Measurements from ENCODE around the gene PRKX. TPM values are rescaled to one million over a fixed set of nuclear protein-coding genes. Genes with fewer than 3 reads are reported as not detected.
"Not testable (repeated sequence)": the region's sequence is repeated elsewhere in the genome, so short reads cannot be mapped to it uniquely, and the experiment has no call there.

Gene PRKX
- total RNA-seq, 1 donor from 2014 or later: 27.3 TPM

- intact Hi-C loops (cut with DNase I): no loop called here
- ATAC-seq (no peak), DNase-seq (no peak)
These were observed 62.2 kb downstream of the PRKX start for GRCh38 chrX:3651277-3651676.

GRCh38 chrX:3648084-3648483, 65.4 kb downstream of the PRKX start:
- Histone ChIP-seq H3K27me3 (ENCODE audit: low read depth) (no peaks in the 10 kb centered on the region), H3K9me3 (no peaks in the 10 kb centered on the region), H3K4me3 (no peak overlapping the region), H3K27ac (no peak overlapping the region), H3K4me1 (no peaks in the 10 kb centered on the region), H3K36me3 (peaks cover 7% of the 10 kb centered on the region)
- DNase-seq (no peak), ATAC-seq (no peak)
- intact Hi-C loops (cut with DNase I): no loop called here
- TF ChIP-seq CTCF (IDR thresholded peaks at IDR 0.05): no peak

More at GRCh38 chrX:3651277-3651676, 62.2 kb downstream of the PRKX start:
- H3K27me3 ChIP-seq (ENCODE audit: low read depth): no peaks in the 10 kb centered on the region
- peaks cover 9% of the 10 kb centered on the region for H3K36me3 ChIP-seq
- no peak overlapping the region for H3K4me3 ChIP-seq
- TF ChIP-seq CTCF (IDR thresholded peaks at IDR 0.05): peak; percentile 47
- no peaks in the 10 kb centered on the region for H3K9me3 ChIP-seq
- no peak overlapping the region for H3K27ac ChIP-seq
- H3K4me1 ChIP-seq: no peaks in the 10 kb centered on the region

- DNase-seq; H3K4me3 ChIP-seq; intact Hi-C loops (cut with DNase I); H3K27me3 ChIP-seq (ENCODE audit: low read depth); ATAC-seq; H3K4me1 ChIP-seq; H3K36me3 ChIP-seq; H3K9me3 ChIP-seq; H3K27ac ChIP-seq: not testable (repeated sequence)
These were observed 73.4 kb downstream of the PRKX start for GRCh38 chrX:3639858-3640631.

GRCh38 chrX:3639236-3639635, 74.2 kb downstream of the PRKX start:
- no peak for TF ChIP-seq CTCF (IDR thresholded peaks at IDR 0.05)
- H3K4me1 ChIP-seq: no peaks in the 10 kb centered on the region
- no peak overlapping the region for H3K27ac ChIP-seq
- no peak for ATAC-seq
- no peak overlapping the region for H3K4me3 ChIP-seq
- no peaks in the 10 kb centered on the region for H3K9me3 ChIP-seq
- intact Hi-C loops (cut with DNase I): no loop called here
- H3K27me3 ChIP-seq (ENCODE audit: low read depth): no peaks in the 10 kb centered on the region
- no peaks in the 10 kb centered on the region for H3K36me3 ChIP-seq
- DNase-seq: no peak

- H3K36me3 ChIP-seq: no peaks in the 10 kb centered on the region
- H3K4me1 ChIP-seq: no peaks in the 10 kb centered on the region
- no peak overlapping the region for H3K27ac ChIP-seq
- ATAC-seq (no peak), DNase-seq (no peak)
- peak; percentile 58 for TF ChIP-seq CTCF (IDR thresholded peaks at IDR 0.05)
- H3K4me3 ChIP-seq: no peak overlapping the region
- intact Hi-C loops (cut with DNase I): no loop called here
- H3K27me3 ChIP-seq (ENCODE audit: low read depth): no peaks in the 10 kb centered on the region
- no peaks in the 10 kb centered on the region for H3K9me3 ChIP-seq
These were observed 75.1 kb downstream of the PRKX start for GRCh38 chrX:3638280-3638873.

GRCh38 chrX:3636803-3637202, 76.6 kb downstream of the PRKX start:
- no peaks in the 10 kb centered on the region for H3K36me3 ChIP-seq
- ATAC-seq (no peak), DNase-seq (no peak)
- no peaks in the 10 kb centered on the region for H3K9me3 ChIP-seq
- H3K4me3 ChIP-seq: no peak overlapping the region
- intact Hi-C loops (cut with DNase I): no loop called here
- H3K27ac ChIP-seq: no peak overlapping the region
- no peak for TF ChIP-seq CTCF (IDR thresholded peaks at IDR 0.05)
- no peaks in the 10 kb centered on the region for H3K4me1 ChIP-seq
- no peaks in the 10 kb centered on the region for H3K27me3 ChIP-seq (ENCODE audit: low read depth)
